ENCODE data around the gene ATP8B1.

GRCh38 chr18:57710226-57710625 lies 92.9 kb downstream of the ATP8B1 start:
- TF ChIP-seq CTCF (conservative IDR thresholded peaks at IDR 0.05; ENCODE audit: low read depth in 2 of 2) = no peak
- TF ChIP-seq EZH2phosphoT487 (IDR thresholded peaks at IDR 0.05; ENCODE audit: unreplicated experiment) = no peak
